GM23338 (cell line): ENCODE measurements around the gene LPP. TPM values are rescaled to one million over a fixed set of nuclear protein-coding genes. Genes with fewer than 3 reads are reported as not detected.
A peak's percentile ranks its signal among the peaks of the same experiment; 100 is the strongest.

Experiments
- ATAC-seq: fragments of 200-7000 bp; cut with Tn5 transposase; 3 replicates; pipeline ENCODE4 v1.9.1; 2020
- DNase-seq: peaks from one replicate; pipeline ENCODE4 v3.0.0-alpha.2; 2015; ENCODE audit warnings: low spot score
- H2AFZ ChIP-seq: fragments of 200-600 bp; sonication (generic); 2 replicates; pipeline ENCODE4 v1.8.0; 2016; ENCODE audit warnings: antibody characterized with exemption, mild to moderate bottlenecking, moderate library complexity
- H3F3A ChIP-seq: fragments of 200-600 bp; sonication (generic); replicated peaks from 2 replicates; pipeline ENCODE4 v1.8.0; 2017; ENCODE audit warnings: antibody characterized with exemption, mixed run types, low read depth
- H3K27ac ChIP-seq: fragments of 200-600 bp; sonication (generic); 2 replicates; pipeline ENCODE4 v1.6.1; 2016; ENCODE audit warnings: low read depth
- H3K27me3 ChIP-seq: fragments of 200-600 bp; sonication (generic); 2 replicates; pipeline ENCODE4 v1.8.0; 2016; ENCODE audit warnings: mild to moderate bottlenecking, mixed run types, moderate library complexity; ENCODE audit not compliant: insufficient read depth
- H3K36me3 ChIP-seq: fragments of 200-600 bp; sonication (generic); 2 replicates; pipeline ENCODE4 v1.8.0; 2016; ENCODE audit warnings: mild to moderate bottlenecking; ENCODE audit not compliant: insufficient read depth
- H3K4me1 ChIP-seq: fragments of 200-600 bp; sonication (generic); 2 replicates; pipeline ENCODE4 v1.8.0; 2016; ENCODE audit warnings: mild to moderate bottlenecking, moderate library complexity; ENCODE audit not compliant: insufficient read depth
- H3K4me2 ChIP-seq: fragments of 200-600 bp; sonication (generic); 2 replicates; pipeline ENCODE4 v1.7.1; 2017; ENCODE audit warnings: mixed run types
- H3K4me3 ChIP-seq: fragments of 200-600 bp; sonication (generic); 2 replicates; pipeline ENCODE4 v1.6.1; 2016; ENCODE audit warnings: mixed run types
- H3K79me2 ChIP-seq: fragments of 200-600 bp; sonication (generic); replicated peaks from 2 replicates; pipeline ENCODE4 v1.8.0; 2017; ENCODE audit warnings: mild to moderate bottlenecking; ENCODE audit not compliant: insufficient read depth
- H3K9me2 ChIP-seq: fragments of 200-600 bp; sonication (generic); 2 replicates; pipeline ENCODE4 v1.8.0; 2017; ENCODE audit not compliant: insufficient read depth
- H4K20me1 ChIP-seq: fragments of 200-600 bp; sonication (generic); replicated peaks from 2 replicates; pipeline ENCODE4 v1.8.0; 2017; ENCODE audit warnings: mild to moderate bottlenecking; ENCODE audit not compliant: insufficient read depth
- H3K27ac Mint-ChIP-seq: 2 replicates; pipeline ENCODE4 v1.8.0; 2020; ENCODE audit warnings: inconsistent platforms, mild to moderate bottlenecking, moderate library complexity, mixed read lengths
- H3K27me3 Mint-ChIP-seq: 3 replicates; pipeline ENCODE4 v1.8.0; 2022; ENCODE audit warnings: low read depth, mild to moderate bottlenecking, moderate library complexity, mixed read lengths, inconsistent platforms; ENCODE audit not compliant: insufficient read depth, poor library complexity
- H3K36me3 Mint-ChIP-seq: 3 replicates; pipeline ENCODE4 v1.8.0; 2021; ENCODE audit warnings: low read depth, mild to moderate bottlenecking, inconsistent platforms, moderate library complexity, mixed read lengths
- H3K4me1 Mint-ChIP-seq: 3 replicates; pipeline ENCODE4 v1.8.0; 2020; ENCODE audit warnings: mild to moderate bottlenecking, inconsistent platforms, mixed read lengths
- H3K4me3 Mint-ChIP-seq: 3 replicates; pipeline ENCODE4 v1.8.0; 2021; ENCODE audit warnings: moderate library complexity, mild to moderate bottlenecking, inconsistent platforms, mixed read lengths
- H3K9me3 Mint-ChIP-seq: 3 replicates; pipeline ENCODE4 v1.8.0; 2020; ENCODE audit warnings: moderate library complexity, mild to moderate bottlenecking, inconsistent platforms, mixed read lengths
- CREB1 ChIP-seq: fragments of 250-450 bp; sonication (Bioruptor Pico); IDR thresholded peaks from 2 replicates; pipeline ENCODE4 v1.5.0; 2020; ENCODE audit warnings: low read depth, mild to moderate bottlenecking, moderate library complexity
- CTCF ChIP-seq, 2 experiments: fragments of 200-600 bp in 1 of 2; sonication (generic) in 1 of 2; conservative IDR thresholded peaks; 2 replicates each; pipeline versions ENCODE4 v1.5.1 to v1.6.1; 2016 to 2017; ENCODE audit warnings: antibody characterized with exemption in 2 of 2, low read depth in 2 of 2, mild to moderate bottlenecking in 2 of 2, moderate library complexity in 1 of 2
- ETS1 ChIP-seq: IDR thresholded peaks from 2 replicates; pipeline ENCODE4 v1.6.1; 2016; ENCODE audit warnings: antibody characterized with exemption
- EZH2 ChIP-seq: fragments of 200-600 bp; sonication (generic); IDR thresholded peaks from one replicate; pipeline ENCODE4 v1.8.0; 2017; ENCODE audit warnings: antibody characterized with exemption, mild to moderate bottlenecking, low read depth; ENCODE audit not compliant: unreplicated experiment
- EZH2phosphoT487 ChIP-seq: fragments of 200-600 bp; sonication (generic); IDR thresholded peaks from one replicate; pipeline ENCODE4 v1.8.1; 2018; ENCODE audit warnings: antibody characterized with exemption; ENCODE audit not compliant: unreplicated experiment
- JUNB ChIP-seq: IDR thresholded peaks from one replicate; pipeline ENCODE4 v1.6.1; 2016; ENCODE audit warnings: antibody characterized with exemption; ENCODE audit not compliant: unreplicated experiment
- NANOG ChIP-seq: IDR thresholded peaks from 2 replicates; pipeline ENCODE4 v1.6.1; 2016; ENCODE audit warnings: antibody characterized with exemption, borderline replicate concordance
- REST ChIP-seq: IDR thresholded peaks from one replicate; pipeline ENCODE4 v1.6.1; 2018; ENCODE audit warnings: antibody characterized with exemption; ENCODE audit not compliant: unreplicated experiment
- STAT1 ChIP-seq: IDR thresholded peaks from one replicate; pipeline ENCODE4 v1.6.1; 2016; ENCODE audit warnings: antibody characterized with exemption; ENCODE audit not compliant: unreplicated experiment
- ZNF114 ChIP-seq: fragments of 250-450 bp; sonication (Bioruptor Pico); IDR thresholded peaks from 2 replicates; pipeline ENCODE4 v1.5.0; 2020; ENCODE audit warnings: mild to moderate bottlenecking, moderate library complexity
- polyA plus RNA-seq: library from polyadenylated mRNA; unstranded; fragments of >200 nt; fragmentation: Nextera tagmentation; extraction: Ambion mirVana; gene quantifications from 2 replicates; pipeline ENCODE4 v1.2.1, GENCODE V29; 2016
- total RNA-seq: library from RNA; depleted of rRNA; stranded (reverse); fragments of >200 nt; shearing (Covaris generic); gene quantifications from 2 replicates; pipeline ENCODE4 v1.2.3, GENCODE V29; 2014

Gene LPP
- total and polyA plus RNA-seq, 2 experiments from 2014 or later: 23.0 to 35.2 TPM

- TF ChIP-seq EZH2 (no peak), CREB1 (CRISPR knock-in tag) (no peak), JUNB (no peak), ETS1 (no peak)
These were observed 124.9 kb downstream of the LPP start (continued) for GRCh38 chr3:188278717-188279324.

- Histone ChIP-seq H3K27me3 (no peaks in the 10 kb centered on the region), H2AFZ (no peak overlapping the region), H3K9me2 (no peaks in the 10 kb centered on the region), H3K4me3 (no peak overlapping the region), H3K27ac (no peak overlapping the region), H3K36me3 (no peaks in the 10 kb centered on the region), H3K79me2 (peaks cover 17% of the 10 kb centered on the region; the same call in 1 of the 2 replicates), H3K4me1 (peaks cover 23% of the 10 kb centered on the region), H3F3A (no peaks in the 10 kb centered on the region), H4K20me1 (no peaks in the 10 kb centered on the region), H3K4me2 (no peak overlapping the region)
- H3K4me1 Mint-ChIP-seq: peaks cover 25% of the 10 kb centered on the region
- peaks cover 3% of the 10 kb centered on the region for H3K27me3 Mint-ChIP-seq
- peak; percentile 17 to 29; a peak in 2 of 4 replicates for TF ChIP-seq CTCF (conservative IDR thresholded peaks at IDR 0.05; ENCODE audit: low read depth in 2 of 2)
- TF ChIP-seq EZH2: no peak
- peak overlapping the region; percentile 15; the same call in 1 of the 2 replicates for H3K27ac Mint-ChIP-seq
- no peak overlapping the region for H3K4me3 Mint-ChIP-seq
- H3K36me3 Mint-ChIP-seq: no peaks in the 10 kb centered on the region
- no peak; the same call in 2 of the 3 replicates for ATAC-seq
- H3K9me3 Mint-ChIP-seq: no peaks in the 10 kb centered on the region
- no peak for DNase-seq
These were observed 125.8 kb downstream of the LPP start for GRCh38 chr3:188279502-188280335.

GRCh38 chr3:188280627-188281026 lies 126.7 kb downstream of the LPP start:
- Histone ChIP-seq H3K9me2 (no peaks in the 10 kb centered on the region), H3K4me1 (peaks cover 23% of the 10 kb centered on the region), H3K4me2 (no peak overlapping the region), H3K27me3 (no peaks in the 10 kb centered on the region), H4K20me1 (no peaks in the 10 kb centered on the region), H3K4me3 (no peak overlapping the region), H3K27ac (no peak overlapping the region), H3K36me3 (no peaks in the 10 kb centered on the region), H2AFZ (no peak overlapping the region), H3K79me2 (peaks cover 17% of the 10 kb centered on the region; the same call in 1 of the 2 replicates), H3F3A (no peaks in the 10 kb centered on the region)
- H3K27ac Mint-ChIP-seq: no peak overlapping the region
- DNase-seq (no peak), ATAC-seq (no peak)
- no peaks in the 10 kb centered on the region for H3K36me3 Mint-ChIP-seq
- H3K27me3 Mint-ChIP-seq: peaks cover 3% of the 10 kb centered on the region
- peaks cover 25% of the 10 kb centered on the region for H3K4me1 Mint-ChIP-seq
- H3K4me3 Mint-ChIP-seq: no peak overlapping the region
- H3K9me3 Mint-ChIP-seq: no peaks in the 10 kb centered on the region
- TF ChIP-seq CTCF (conservative IDR thresholded peaks at IDR 0.05; ENCODE audit: low read depth in 2 of 2): no peak
- TF ChIP-seq JUNB: no peak
- TF ChIP-seq CREB1 (CRISPR knock-in tag): no peak
- no peak for TF ChIP-seq REST
- no peak for TF ChIP-seq NANOG
- TF ChIP-seq ZNF114: no peak
- no peak for TF ChIP-seq EZH2phosphoT487
- TF ChIP-seq STAT1: no peak
- no peak for TF ChIP-seq EZH2
